HCT116 (cell line): ENCODE data around the gene COQ2. TPM values are rescaled to one million over a fixed set of nuclear protein-coding genes. Genes with fewer than 3 reads are reported as not detected.

Experiments
- ATAC-seq: fragments of 200-7000 bp; cut with Tn5 transposase; 2 replicates; pipeline ENCODE4 v1.9.1; 2020; ENCODE audit warnings: mild to moderate bottlenecking, moderate library complexity
- BruUV-seq: library from RNA; stranded (reverse); fragments of 400-500 nt; replicated peaks from 2 replicates; lab custom pipeline; 2021; lab: Mats Ljungman, UMichigan
- CTCF ChIA-PET: fragments of 300-600 bp; sonication (Branson Sonifier 250); formaldehyde crosslinking; loops from one replicate; lab custom pipeline; 2021; ENCODE audit warnings: antibody characterized with exemption; lab: Charles Lee
- POLR2A ChIA-PET: fragments of 300-600, 350-600 bp; sonication (Branson Sonifier 250); formaldehyde crosslinking; loops from one replicate; lab custom pipeline; 2021; ENCODE audit warnings: antibody characterized with exemption; lab: Charles Lee
- RAD21 ChIA-PET, 2 experiments: fragments of 300-600 bp; sonication (Branson Sonifier 250); formaldehyde crosslinking; loops; one replicate each; lab custom pipeline; 2023; ENCODE audit warnings: low total read pairs in 2 of 2; ENCODE audit not compliant: uncharacterized antibody in 2 of 2, unreplicated experiment in 2 of 2, low non-redundant PET in 1 of 2; lab: Charles Lee
- DNase-seq: peaks from one replicate; pipeline ENCODE4 v3.0.0-alpha.2; 2010; ENCODE audit warnings: low read depth, low spot score
- H2AFZ ChIP-seq: fragments of 200-600 bp; shearing (Covaris generic), sonication (generic); 2 replicates; pipeline ENCODE4 v1.6.1; 2017; ENCODE audit warnings: low read depth, mixed run types, mixed read lengths, antibody characterized with exemption, low read length; ENCODE audit not compliant: poor library complexity, severe bottlenecking
- H3K27ac ChIP-seq: 2 replicates; pipeline ENCODE4 v1.5.1; 2012; ENCODE audit warnings: low read depth, low read length
- H3K27me3 ChIP-seq: fragments of 200-600 bp; sonication (generic); 2 replicates; pipeline ENCODE4 v1.6.1; 2016; ENCODE audit warnings: mixed run types, low read length, mixed read lengths; ENCODE audit not compliant: insufficient read depth
- H3K36me3 ChIP-seq, 2 experiments: fragments of 200-500 bp in 1 of 2; fragments of 200-600 bp in 1 of 2; sonication (Bioruptor generic) in 1 of 2; sonication (generic) in 1 of 2; 2 replicates each; pipeline versions ENCODE4 v1.5.1 to v1.6.1; 2014 to 2016; ENCODE audit warnings: low read length in 2 of 2, inconsistent platforms in 1 of 2, mixed read lengths in 1 of 2, mixed run types in 1 of 2; ENCODE audit not compliant: insufficient read depth in 2 of 2, control insufficient read depth in 1 of 2
- H3K4me1 ChIP-seq, 2 experiments: fragments of 200-600 bp in 1 of 2; sonication (generic) in 1 of 2; 2 replicates each; pipeline versions ENCODE4 v1.5.1 to v1.6.1; 2012 to 2017; ENCODE audit warnings: low read length in 2 of 2, inconsistent platforms in 1 of 2, mild to moderate bottlenecking in 1 of 2, mixed read lengths in 1 of 2, mixed run types in 1 of 2, moderate library complexity in 1 of 2; ENCODE audit not compliant: insufficient read depth in 2 of 2, control insufficient read depth in 1 of 2
- H3K4me2 ChIP-seq: fragments of 200-600 bp; sonication (generic); 2 replicates; pipeline ENCODE4 v1.6.1; 2017; ENCODE audit warnings: mixed run types, low read length, mixed read lengths
- H3K4me3 ChIP-seq, 2 experiments: fragments of 200-600 bp in 1 of 2; sonication (generic) in 1 of 2; replicated peaks in 1 of 2; 2 replicates each; pipeline ENCODE4 v1.5.1; 2011 to 2016; ENCODE audit warnings: low read length in 2 of 2, control low read depth in 1 of 2, low read depth in 1 of 2, mild to moderate bottlenecking in 1 of 2, mixed read lengths in 1 of 2, mixed run types in 1 of 2
- H3K79me2 ChIP-seq: fragments of 200-600 bp; sonication (generic); 2 replicates; pipeline ENCODE4 v1.6.1; 2017; ENCODE audit warnings: mild to moderate bottlenecking, mixed run types, low read length, moderate library complexity, mixed read lengths; ENCODE audit not compliant: insufficient read depth
- H3K9ac ChIP-seq: fragments of 200-600 bp; sonication (generic); 2 replicates; pipeline ENCODE4 v1.6.1; 2016; ENCODE audit warnings: low read length, mixed read lengths
- H3K9me2 ChIP-seq: fragments of 200-600 bp; sonication (generic), shearing (Covaris generic); 2 replicates; pipeline ENCODE4 v1.6.1; 2017; ENCODE audit warnings: mixed run types, mild to moderate bottlenecking, moderate library complexity; ENCODE audit not compliant: insufficient read depth
- H3K9me3 ChIP-seq, 2 experiments: fragments of 200-500 bp in 1 of 2; fragments of 200-600 bp in 1 of 2; sonication (Bioruptor generic) in 1 of 2; sonication (generic) in 1 of 2; 2 replicates each; pipeline ENCODE4 v1.6.1; 2014 to 2017; ENCODE audit warnings: low read length in 2 of 2, mixed read lengths in 2 of 2, inconsistent platforms in 1 of 2, low read depth in 1 of 2, mild to moderate bottlenecking in 1 of 2, mixed run types in 1 of 2, moderate library complexity in 1 of 2; ENCODE audit not compliant: control insufficient read depth in 1 of 2, insufficient read depth in 1 of 2
- H4K20me1 ChIP-seq: fragments of 200-600 bp; sonication (generic), shearing (Covaris generic); 2 replicates; pipeline ENCODE4 v1.6.1; 2017; ENCODE audit warnings: mixed run types, mild to moderate bottlenecking, moderate library complexity; ENCODE audit not compliant: insufficient read depth
- CBX3 ChIP-seq: IDR thresholded peaks from 2 replicates; pipeline ENCODE4 v1.6.1; 2012; ENCODE audit warnings: low read depth
- CEBPB ChIP-seq: IDR thresholded peaks from 2 replicates; pipeline ENCODE4 v1.6.1; 2012; ENCODE audit warnings: low read depth
- EGR1 ChIP-seq: IDR thresholded peaks from 2 replicates; pipeline ENCODE4 v1.6.1; 2012; ENCODE audit warnings: low read depth
- EZH2 ChIP-seq: fragments of 200-600 bp; sonication (generic); IDR thresholded peaks from 2 replicates; pipeline ENCODE4 v1.6.1; 2017; ENCODE audit warnings: antibody characterized with exemption, mixed run types
- FOSL1 ChIP-seq: IDR thresholded peaks from 2 replicates; pipeline ENCODE4 v1.6.1; 2012; ENCODE audit warnings: low read depth
- JUND ChIP-seq: IDR thresholded peaks from 2 replicates; pipeline ENCODE4 v1.6.1; 2012
- POLR2A ChIP-seq: IDR thresholded peaks from 2 replicates; pipeline ENCODE4 v1.7.0; 2011; ENCODE audit warnings: borderline replicate concordance; ENCODE audit not compliant: insufficient read depth, insufficient read length; ENCODE audit errors: extremely low read depth
- POLR2AphosphoS5 ChIP-seq: IDR thresholded peaks from 2 replicates; pipeline ENCODE4 v1.6.1; 2011; ENCODE audit warnings: mild to moderate bottlenecking, low read depth, low read length, moderate library complexity
- RAD21 ChIP-seq: IDR thresholded peaks from 2 replicates; pipeline ENCODE4 v1.6.1; 2012; ENCODE audit warnings: low read depth, mild to moderate bottlenecking
- REST ChIP-seq: IDR thresholded peaks from 2 replicates; pipeline ENCODE4 v1.6.1; 2012; ENCODE audit warnings: low read depth
- SIN3A ChIP-seq: IDR thresholded peaks from 2 replicates; pipeline ENCODE4 v1.6.1; 2012; ENCODE audit warnings: low read depth
- SP1 ChIP-seq: IDR thresholded peaks from 2 replicates; pipeline ENCODE4 v1.6.1; 2012; ENCODE audit warnings: low read depth
- SRF ChIP-seq: IDR thresholded peaks from 2 replicates; pipeline ENCODE4 v1.6.1; 2012; ENCODE audit warnings: low read depth
- YY1 ChIP-seq: IDR thresholded peaks from 2 replicates; pipeline ENCODE4 v1.6.1; 2011; ENCODE audit warnings: low read length, low read depth, moderate library complexity, mild to moderate bottlenecking; ENCODE audit not compliant: insufficient replicate concordance; ENCODE audit errors: extremely low read depth
- ZBTB33 ChIP-seq: IDR thresholded peaks from 2 replicates; pipeline ENCODE4 v1.6.1; 2011; ENCODE audit warnings: mild to moderate bottlenecking, low read length, moderate library complexity; ENCODE audit not compliant: insufficient replicate concordance; ENCODE audit errors: extremely low read depth
- ZNF274 ChIP-seq: fragments of 200-500 bp; sonication (Bioruptor generic); IDR thresholded peaks from 2 replicates; pipeline ENCODE4 v1.6.1; 2014; ENCODE audit warnings: mild to moderate bottlenecking, low read depth, low read length, inconsistent platforms
- intact Hi-C: fragments of 100-400 bp; cut with micrococcal nuclease; formaldehyde crosslinking; loops from 2 replicates; pipeline ENCODE4 v1.10.0; 2022
- total RNA-seq: library from RNA; stranded (reverse); gene quantifications from one replicate; pipeline ENCODE4 v1.2.1, GENCODE V29; 2021; ENCODE audit not compliant: unreplicated experiment
- TF ChIP-seq, protein P1 (sequence below): IDR thresholded peaks from 2 replicates; pipeline ENCODE4 v1.6.1; 2012
- TF ChIP-seq, protein P2 (sequence below): IDR thresholded peaks from 2 replicates; pipeline ENCODE4 v1.6.1; 2012
- TF ChIP-seq, protein P3 (sequence below), 3 experiments: fragments of 200-600 bp in 1 of 3; sonication (generic) in 1 of 3; IDR thresholded peaks in 2 of 3; conservative IDR thresholded peaks in 1 of 3; 2 replicates each; pipeline ENCODE4 v1.5.1; 2012 to 2017; ENCODE audit warnings: low read depth in 2 of 3, low read length in 2 of 3, antibody characterized with exemption in 1 of 3, borderline replicate concordance in 1 of 3, control low read depth in 1 of 3, mild to moderate bottlenecking in 1 of 3, mixed read lengths in 1 of 3, mixed run types in 1 of 3, moderate library complexity in 1 of 3; ENCODE audit not compliant: insufficient read depth in 1 of 3

The COQ2 gene
- total RNA-seq, 1 experiment from 2014 or later, result 20.6 TPM

- Histone ChIP-seq H2AFZ (no peak overlapping the region), H3K27me3 (no peaks in the 10 kb centered on the region), H3K36me3 (no peaks in the 10 kb centered on the region), H3K9me2 (no peaks in the 10 kb centered on the region), H3K4me3 (no peak overlapping the region), H3K9me3 (no peaks in the 10 kb centered on the region), H3K4me1 (peaks cover 0 to 22% of the 10 kb centered on the region in 2 experiments; a peak in 2 of 4 replicates), H3K4me2 (no peak overlapping the region), H4K20me1 (no peaks in the 10 kb centered on the region), H3K79me2 (no peaks in the 10 kb centered on the region), H3K9ac (no peak overlapping the region), H3K27ac (no peak overlapping the region)
- intact Hi-C loops, result no loop called here
- RAD21 ChIA-PET, result no interaction called here
- ATAC-seq (no peak), DNase-seq (no peak)
- POLR2A ChIA-PET, result no interaction called here
- no TSS peak for BruUV-seq
- TF ChIP-seq, protein P1, sequence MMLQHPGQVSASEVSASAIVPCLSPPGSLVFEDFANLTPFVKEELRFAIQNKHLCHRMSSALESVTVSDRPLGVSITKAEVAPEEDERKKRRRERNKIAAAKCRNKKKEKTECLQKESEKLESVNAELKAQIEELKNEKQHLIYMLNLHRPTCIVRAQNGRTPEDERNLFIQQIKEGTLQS, result no peak
- TF ChIP-seq RAD21 (no peak), ZNF274 (no peak), REST (no peak), ZBTB33 (no peak), POLR2AphosphoS5 (no peak), EZH2 (no peak), YY1 (no peak), SRF (no peak), JUND (no peak), SP1 (no peak), SIN3A (no peak), CEBPB (no peak), CBX3 (no peak), EGR1 (no peak), POLR2A (no peak), FOSL1 (no peak)
- TF ChIP-seq, protein P2, sequence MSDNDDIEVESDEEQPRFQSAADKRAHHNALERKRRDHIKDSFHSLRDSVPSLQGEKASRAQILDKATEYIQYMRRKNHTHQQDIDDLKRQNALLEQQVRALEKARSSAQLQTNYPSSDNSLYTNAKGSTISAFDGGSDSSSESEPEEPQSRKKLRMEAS, result no peak
- TF ChIP-seq, protein P3, sequence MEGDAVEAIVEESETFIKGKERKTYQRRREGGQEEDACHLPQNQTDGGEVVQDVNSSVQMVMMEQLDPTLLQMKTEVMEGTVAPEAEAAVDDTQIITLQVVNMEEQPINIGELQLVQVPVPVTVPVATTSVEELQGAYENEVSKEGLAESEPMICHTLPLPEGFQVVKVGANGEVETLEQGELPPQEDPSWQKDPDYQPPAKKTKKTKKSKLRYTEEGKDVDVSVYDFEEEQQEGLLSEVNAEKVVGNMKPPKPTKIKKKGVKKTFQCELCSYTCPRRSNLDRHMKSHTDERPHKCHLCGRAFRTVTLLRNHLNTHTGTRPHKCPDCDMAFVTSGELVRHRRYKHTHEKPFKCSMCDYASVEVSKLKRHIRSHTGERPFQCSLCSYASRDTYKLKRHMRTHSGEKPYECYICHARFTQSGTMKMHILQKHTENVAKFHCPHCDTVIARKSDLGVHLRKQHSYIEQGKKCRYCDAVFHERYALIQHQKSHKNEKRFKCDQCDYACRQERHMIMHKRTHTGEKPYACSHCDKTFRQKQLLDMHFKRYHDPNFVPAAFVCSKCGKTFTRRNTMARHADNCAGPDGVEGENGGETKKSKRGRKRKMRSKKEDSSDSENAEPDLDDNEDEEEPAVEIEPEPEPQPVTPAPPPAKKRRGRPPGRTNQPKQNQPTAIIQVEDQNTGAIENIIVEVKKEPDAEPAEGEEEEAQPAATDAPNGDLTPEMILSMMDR (IDR thresholded peaks at IDR 0.05 in 2 of 3, conservative IDR thresholded peaks at IDR 0.05 in 1 of 3; ENCODE audit: borderline replicate concordance in 1 of 3, insufficient read depth in 1 of 3, low read depth in 2 of 3, low read length in 2 of 3), result no peak
- CTCF ChIA-PET, result no interaction called here
These were observed 46.0 kb downstream of the COQ2 start for GRCh38 chr4:83238393-83239248.
